Hepatocyte (in vitro differentiated cells): ENCODE results near the gene FAM131C.

Experiments
- EZH2 ChIP-seq: fragments of 200-600 bp; sonication (generic); IDR thresholded peaks from 2 replicates; pipeline ENCODE4 v1.6.1; 2016; ENCODE audit warnings: antibody characterized with exemption, mild to moderate bottlenecking, borderline replicate concordance
- EZH2phosphoT487 ChIP-seq: fragments of 200-600 bp; sonication (generic); IDR thresholded peaks from one replicate; pipeline ENCODE4 v1.6.1; 2018; ENCODE audit warnings: antibody characterized with exemption, mild to moderate bottlenecking, low read depth, moderate library complexity; ENCODE audit not compliant: unreplicated experiment, severe bottlenecking
- TF ChIP-seq, protein P1 (sequence below): fragments of 200-600 bp; sonication (generic); IDR thresholded peaks from 2 replicates; pipeline ENCODE4 v1.5.1; 2016; ENCODE audit warnings: antibody characterized with exemption, mild to moderate bottlenecking; ENCODE audit not compliant: poor library complexity

DNA sequence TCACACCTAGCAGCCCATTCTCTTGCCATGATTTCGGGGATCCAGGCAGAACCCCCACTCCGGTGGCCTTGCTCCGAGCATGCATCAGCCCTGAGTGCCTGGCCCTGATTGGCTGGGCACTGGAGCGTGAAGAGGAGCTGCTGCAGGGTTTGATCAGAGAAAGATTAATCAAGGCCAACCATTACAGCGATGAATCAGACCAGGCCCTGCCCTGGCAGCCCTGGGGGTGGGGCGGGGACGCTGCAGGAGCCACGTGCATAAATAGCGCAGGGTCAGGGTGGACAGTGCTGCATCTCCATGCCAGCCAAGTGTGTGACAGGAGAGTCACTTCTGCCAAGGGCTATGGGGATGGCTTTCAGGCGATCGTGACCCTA is 3.4 kb upstream of the FAM131C start:
- TF ChIP-seq, protein P1, sequence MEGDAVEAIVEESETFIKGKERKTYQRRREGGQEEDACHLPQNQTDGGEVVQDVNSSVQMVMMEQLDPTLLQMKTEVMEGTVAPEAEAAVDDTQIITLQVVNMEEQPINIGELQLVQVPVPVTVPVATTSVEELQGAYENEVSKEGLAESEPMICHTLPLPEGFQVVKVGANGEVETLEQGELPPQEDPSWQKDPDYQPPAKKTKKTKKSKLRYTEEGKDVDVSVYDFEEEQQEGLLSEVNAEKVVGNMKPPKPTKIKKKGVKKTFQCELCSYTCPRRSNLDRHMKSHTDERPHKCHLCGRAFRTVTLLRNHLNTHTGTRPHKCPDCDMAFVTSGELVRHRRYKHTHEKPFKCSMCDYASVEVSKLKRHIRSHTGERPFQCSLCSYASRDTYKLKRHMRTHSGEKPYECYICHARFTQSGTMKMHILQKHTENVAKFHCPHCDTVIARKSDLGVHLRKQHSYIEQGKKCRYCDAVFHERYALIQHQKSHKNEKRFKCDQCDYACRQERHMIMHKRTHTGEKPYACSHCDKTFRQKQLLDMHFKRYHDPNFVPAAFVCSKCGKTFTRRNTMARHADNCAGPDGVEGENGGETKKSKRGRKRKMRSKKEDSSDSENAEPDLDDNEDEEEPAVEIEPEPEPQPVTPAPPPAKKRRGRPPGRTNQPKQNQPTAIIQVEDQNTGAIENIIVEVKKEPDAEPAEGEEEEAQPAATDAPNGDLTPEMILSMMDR: no peak
- no peak for TF ChIP-seq EZH2
- TF ChIP-seq EZH2phosphoT487: no peak
